ENCODE data around the gene WDR70.

DNA sequence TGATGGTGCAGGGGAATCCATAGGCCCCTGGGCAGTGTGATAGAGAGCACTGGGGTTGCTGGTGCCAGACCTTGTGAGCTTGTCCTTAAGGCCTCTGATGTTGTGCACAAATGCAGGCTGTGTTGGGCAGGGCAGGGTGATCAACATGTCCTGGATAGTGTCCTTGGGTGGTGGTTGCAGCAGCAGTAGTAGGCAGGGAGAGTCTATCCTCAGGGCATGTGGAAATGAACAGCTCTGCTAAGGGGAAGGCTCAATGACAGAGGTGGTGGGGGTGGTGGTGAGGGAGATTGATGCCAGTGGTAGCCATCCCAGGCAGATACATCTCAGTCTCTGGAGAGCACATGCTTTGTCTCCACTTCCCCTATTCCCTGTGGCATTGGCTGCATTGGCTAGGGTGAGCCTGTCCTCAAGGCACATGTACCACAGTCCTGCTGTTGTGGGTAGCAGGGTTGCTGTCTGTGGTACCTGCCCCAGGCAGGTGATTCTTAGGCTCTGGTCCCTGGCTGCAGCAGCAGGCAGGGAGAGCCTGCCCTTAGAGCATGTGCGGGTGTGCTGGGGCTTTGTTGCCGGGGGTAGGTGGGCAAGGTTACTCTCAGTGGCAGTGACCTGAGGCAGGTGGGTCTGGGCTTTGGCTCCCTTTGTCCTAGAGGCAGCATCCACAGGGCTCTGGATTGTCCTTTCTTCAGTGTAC lies 111.1 kb downstream of the WDR70 start:
- TF ChIP-seq POLR2A (IDR thresholded peaks at IDR 0.05): no peak
- TF ChIP-seq, protein P1, sequence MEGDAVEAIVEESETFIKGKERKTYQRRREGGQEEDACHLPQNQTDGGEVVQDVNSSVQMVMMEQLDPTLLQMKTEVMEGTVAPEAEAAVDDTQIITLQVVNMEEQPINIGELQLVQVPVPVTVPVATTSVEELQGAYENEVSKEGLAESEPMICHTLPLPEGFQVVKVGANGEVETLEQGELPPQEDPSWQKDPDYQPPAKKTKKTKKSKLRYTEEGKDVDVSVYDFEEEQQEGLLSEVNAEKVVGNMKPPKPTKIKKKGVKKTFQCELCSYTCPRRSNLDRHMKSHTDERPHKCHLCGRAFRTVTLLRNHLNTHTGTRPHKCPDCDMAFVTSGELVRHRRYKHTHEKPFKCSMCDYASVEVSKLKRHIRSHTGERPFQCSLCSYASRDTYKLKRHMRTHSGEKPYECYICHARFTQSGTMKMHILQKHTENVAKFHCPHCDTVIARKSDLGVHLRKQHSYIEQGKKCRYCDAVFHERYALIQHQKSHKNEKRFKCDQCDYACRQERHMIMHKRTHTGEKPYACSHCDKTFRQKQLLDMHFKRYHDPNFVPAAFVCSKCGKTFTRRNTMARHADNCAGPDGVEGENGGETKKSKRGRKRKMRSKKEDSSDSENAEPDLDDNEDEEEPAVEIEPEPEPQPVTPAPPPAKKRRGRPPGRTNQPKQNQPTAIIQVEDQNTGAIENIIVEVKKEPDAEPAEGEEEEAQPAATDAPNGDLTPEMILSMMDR (IDR thresholded peaks at IDR 0.05): no peak

Measured in prostate gland (tissue), 2 donors.